CD4-positive, CD25-positive, alpha-beta regulatory T cell (primary cell): ENCODE data around the gene PROSER2. TPM values are rescaled to one million over a fixed set of nuclear protein-coding genes. Genes with fewer than 3 reads are reported as not detected.

ENCODE experiments used
- ATAC-seq, 2 donors: fragments of 150-1000 bp; cut with Tn5 transposase; one replicate each; pipeline ENCODE4 v1.10.0; 2021; ENCODE audit warnings: low read depth in 2 of 2, moderate number of reproducible peaks in 2 of 2, moderate library complexity in 1 of 2
- DNase-seq, 3 donors: peaks; one replicate each; pipeline versions ENCODE4 v3.0.0 to v3.0.0-alpha.2; 2012 to 2022; ENCODE audit warnings: mixed read lengths in 1 of 3
- H3K27ac ChIP-seq: one replicate; pipeline ENCODE4 v1.7.0; 2013; ENCODE audit warnings: mild to moderate bottlenecking, low read length; ENCODE audit not compliant: insufficient read depth, poor library complexity, severe bottlenecking
- H3K27me3 ChIP-seq: one replicate; pipeline ENCODE4 v1.7.0; 2013; ENCODE audit warnings: low read length; ENCODE audit not compliant: control insufficient read depth, insufficient read depth
- H3K36me3 ChIP-seq: one replicate; pipeline ENCODE4 v1.7.0; 2013; ENCODE audit warnings: mild to moderate bottlenecking, low read length, moderate library complexity; ENCODE audit not compliant: control insufficient read depth, insufficient read depth
- H3K4me1 ChIP-seq: 2 replicates; pipeline ENCODE4 v1.7.0; 2013; ENCODE audit warnings: mild to moderate bottlenecking, low read length; ENCODE audit not compliant: insufficient read depth, control insufficient read depth, poor library complexity, severe bottlenecking
- H3K4me3 ChIP-seq: one replicate; pipeline ENCODE4 v1.7.0; 2013; ENCODE audit warnings: low read depth, mild to moderate bottlenecking, low read length, moderate library complexity
- H3K9me3 ChIP-seq, 2 experiments: 1 replicate in 1 of 2; 2 replicates in 1 of 2; pipeline ENCODE4 v1.7.0; 2013; ENCODE audit warnings: low read length in 2 of 2, mild to moderate bottlenecking in 1 of 2, moderate library complexity in 1 of 2; ENCODE audit not compliant: control insufficient read depth in 2 of 2
- H3K27ac Mint-ChIP-seq, 3 donors: one replicate each; pipeline ENCODE4 v1.8.0; 2020 to 2022; ENCODE audit warnings: mild to moderate bottlenecking in 3 of 3, mixed read lengths in 3 of 3, moderate library complexity in 2 of 3
- H3K27me3 Mint-ChIP-seq: one replicate; pipeline ENCODE4 v1.8.0; 2022; ENCODE audit warnings: mild to moderate bottlenecking, mixed read lengths
- H3K36me3 Mint-ChIP-seq: one replicate; pipeline ENCODE4 v1.8.0; 2020; ENCODE audit warnings: mixed read lengths
- H3K4me1 Mint-ChIP-seq, 4 donors: one replicate each; pipeline ENCODE4 v1.8.0; 2020 to 2022; ENCODE audit warnings: mixed read lengths in 4 of 4, mild to moderate bottlenecking in 1 of 4
- H3K4me3 Mint-ChIP-seq, 4 donors: one replicate each; pipeline ENCODE4 v1.8.0; 2020 to 2022; ENCODE audit warnings: mild to moderate bottlenecking in 4 of 4, mixed read lengths in 4 of 4, moderate library complexity in 3 of 4
- H3K9me3 Mint-ChIP-seq, 7 donors: one replicate each; pipeline ENCODE4 v1.8.0; 2020 to 2022; ENCODE audit warnings: mixed read lengths in 7 of 7, mild to moderate bottlenecking in 3 of 7, moderate library complexity in 2 of 7
- polyA plus RNA-seq, 4 donors: library from polyadenylated mRNA; unstranded; fragments of 300-500 nt; fragmentation: Illumina TruSeq; gene quantifications; one replicate each; pipeline ENCODE4 v1.2.3, GENCODE V29; 2021
- total RNA-seq: library from RNA; stranded (reverse); gene quantifications from one replicate; pipeline ENCODE4 v1.2.3, GENCODE V29; 2022

The PROSER2 gene
- total and polyA plus RNA-seq, 5 donors from 2014 or later: 0.25 to 1.3 (median 0.65) TPM; not detected in 2

- H3K36me3 ChIP-seq: no peaks in the 10 kb centered on the region
- no peaks in the 10 kb centered on the region for H3K9me3 ChIP-seq
- Mint-ChIP-seq H3K27me3 (no peaks in the 10 kb centered on the region), H3K4me3 (no peak overlapping the region), H3K9me3 (peaks cover 0 to 1% (median 0%) of the 10 kb centered on the region in 7 donors), H3K27ac (no peak overlapping the region), H3K4me1 (peaks cover 0 to 7% (median under 1%) of the 10 kb centered on the region in 4 donors), H3K36me3 (no peaks in the 10 kb centered on the region)
- no peak overlapping the region for H3K27ac ChIP-seq
- ATAC-seq (no peak), DNase-seq (no peak)
- H3K4me3 ChIP-seq: no peak overlapping the region
- H3K4me1 ChIP-seq: peaks cover 6% of the 10 kb centered on the region
- no peaks in the 10 kb centered on the region for H3K27me3 ChIP-seq
These were observed 70.7 kb downstream of the PROSER2 start for GRCh38 chr10:11893749-11894278.

GRCh38 chr10:11894381-11895107 is 71.4 kb downstream of the PROSER2 start:
- no peak overlapping the region for H3K4me3 ChIP-seq
- Mint-ChIP-seq H3K27ac (no peak overlapping the region), H3K4me3 (no peak overlapping the region), H3K4me1 (peaks cover 0 to 7% (median under 1%) of the 10 kb centered on the region in 4 donors), H3K9me3 (peaks cover 0 to 1% (median 0%) of the 10 kb centered on the region in 7 donors), H3K36me3 (no peaks in the 10 kb centered on the region), H3K27me3 (no peaks in the 10 kb centered on the region)
- peaks cover 6% of the 10 kb centered on the region for H3K4me1 ChIP-seq
- no peak overlapping the region for H3K27ac ChIP-seq
- no peaks in the 10 kb centered on the region for H3K27me3 ChIP-seq
- no peaks in the 10 kb centered on the region for H3K9me3 ChIP-seq
- ATAC-seq (no peak), DNase-seq (no peak)
- H3K36me3 ChIP-seq: no peaks in the 10 kb centered on the region

GRCh38 chr10:11895108-11895466 is 71.9 kb downstream of the PROSER2 start:
- H3K4me1 Mint-ChIP-seq: peaks cover 0 to 7% (median under 1%) of the 10 kb centered on the region in 4 donors
- no peak overlapping the region for H3K4me3 Mint-ChIP-seq
- Histone ChIP-seq H3K9me3 (no peaks in the 10 kb centered on the region), H3K27me3 (no peaks in the 10 kb centered on the region), H3K4me3 (no peak overlapping the region), H3K36me3 (no peaks in the 10 kb centered on the region), H3K4me1 (peaks cover 6% of the 10 kb centered on the region), H3K27ac (no peak overlapping the region)
- H3K36me3 Mint-ChIP-seq: no peaks in the 10 kb centered on the region
- H3K9me3 Mint-ChIP-seq: peaks cover 0 to 1% (median 0%) of the 10 kb centered on the region in 7 donors
- DNase-seq: no peak
- ATAC-seq: no peak
- no peak overlapping the region for H3K27ac Mint-ChIP-seq
- no peaks in the 10 kb centered on the region for H3K27me3 Mint-ChIP-seq

GRCh38 chr10:11895598-11895997 is 72.4 kb downstream of the PROSER2 start:
- ATAC-seq (no peak), DNase-seq (no peak)
- Mint-ChIP-seq H3K27me3 (no peaks in the 10 kb centered on the region), H3K36me3 (no peaks in the 10 kb centered on the region), H3K4me1 (peaks cover 0 to 7% (median under 1%) of the 10 kb centered on the region in 4 donors), H3K27ac (no peak overlapping the region), H3K9me3 (peaks cover 0 to 1% (median 0%) of the 10 kb centered on the region in 7 donors), H3K4me3 (no peak overlapping the region)
- peaks cover 6% of the 10 kb centered on the region for H3K4me1 ChIP-seq
- H3K36me3 ChIP-seq: no peaks in the 10 kb centered on the region
- H3K27me3 ChIP-seq: no peaks in the 10 kb centered on the region
- H3K9me3 ChIP-seq: no peaks in the 10 kb centered on the region
- no peak overlapping the region for H3K4me3 ChIP-seq
- H3K27ac ChIP-seq: no peak overlapping the region

- H3K9me3 Mint-ChIP-seq: peaks cover 0 to 1% (median 0%) of the 10 kb centered on the region in 7 donors
- peaks cover 0 to 7% (median under 1%) of the 10 kb centered on the region in 4 donors for H3K4me1 Mint-ChIP-seq
- Histone ChIP-seq H3K27ac (no peak overlapping the region), H3K27me3 (no peaks in the 10 kb centered on the region), H3K4me1 (peaks cover 6% of the 10 kb centered on the region), H3K9me3 (no peaks in the 10 kb centered on the region), H3K4me3 (no peak overlapping the region), H3K36me3 (no peaks in the 10 kb centered on the region)
- no peak overlapping the region for H3K4me3 Mint-ChIP-seq
- no peaks in the 10 kb centered on the region for H3K36me3 Mint-ChIP-seq
- no peak overlapping the region for H3K27ac Mint-ChIP-seq
- DNase-seq (no peak), ATAC-seq (no peak)
- no peaks in the 10 kb centered on the region for H3K27me3 Mint-ChIP-seq
These were observed 73.5 kb downstream of the PROSER2 start for GRCh38 chr10:11896549-11897200.

GRCh38 chr10:11898033-11898371 is 74.8 kb downstream of the PROSER2 start:
- Histone ChIP-seq H3K9me3 (no peaks in the 10 kb centered on the region), H3K4me3 (no peak overlapping the region), H3K4me1 (peaks cover 6% of the 10 kb centered on the region), H3K36me3 (no peaks in the 10 kb centered on the region), H3K27me3 (no peaks in the 10 kb centered on the region), H3K27ac (no peak overlapping the region)
- Mint-ChIP-seq H3K27me3 (no peaks in the 10 kb centered on the region), H3K36me3 (no peaks in the 10 kb centered on the region), H3K9me3 (peaks cover 0 to 1% (median 0%) of the 10 kb centered on the region in 7 donors), H3K4me1 (peaks cover 0 to 7% (median under 1%) of the 10 kb centered on the region in 4 donors), H3K4me3 (no peak overlapping the region), H3K27ac (no peak overlapping the region)
- ATAC-seq (no peak), DNase-seq (no peak)

GRCh38 chr10:11898372-11899066 is 75.4 kb downstream of the PROSER2 start:
- Mint-ChIP-seq H3K36me3 (no peaks in the 10 kb centered on the region), H3K4me3 (peak overlapping the region in 1 of 4 donors; percentile 7), H3K27me3 (no peaks in the 10 kb centered on the region), H3K4me1 (peaks cover 0 to 7% (median under 1%) of the 10 kb centered on the region in 4 donors), H3K27ac (peak overlapping the region in 1 of 3 donors; percentile 44), H3K9me3 (peaks cover 0 to 1% (median 0%) of the 10 kb centered on the region in 7 donors)
- no peaks in the 10 kb centered on the region for H3K9me3 ChIP-seq
- H3K4me1 ChIP-seq: peaks cover 6% of the 10 kb centered on the region
- ATAC-seq (no peak), DNase-seq (no peak)
- no peak overlapping the region for H3K4me3 ChIP-seq
- H3K36me3 ChIP-seq: no peaks in the 10 kb centered on the region
- no peak overlapping the region for H3K27ac ChIP-seq
- H3K27me3 ChIP-seq: no peaks in the 10 kb centered on the region
